Lower leg skin (tissue), 4 donors: ENCODE data around the gene GRIN2B. TPM values are rescaled to one million over a fixed set of nuclear protein-coding genes. Genes with fewer than 3 reads are reported as not detected.

Source experiments
- DNase-seq, 2 donors: peaks; one replicate each; pipeline ENCODE4 v3.0.0-alpha.2; 2019; ENCODE audit warnings: low spot score in 2 of 2
- H3K4me3 ChIP-seq: fragments of 200-600 bp; sonication (generic); 2 replicates; pipeline ENCODE4 v1.5.1; 2017; ENCODE audit warnings: mild to moderate bottlenecking, low read depth; ENCODE audit not compliant: poor library complexity, severe bottlenecking
- POLR2A ChIP-seq, 2 donors: fragments of 450-650 bp; IDR thresholded peaks; one replicate each; pipeline ENCODE4 v1.6.1; 2016 to 2017; ENCODE audit warnings: antibody characterized with exemption in 2 of 2, mild to moderate bottlenecking in 1 of 2, moderate library complexity in 1 of 2
- WGBS, 2 donors: methylation state at CpG; one replicate each; pipeline ENCODE4 v1.1.5; 2018; 5-methylcytosine and 5-hydroxymethylcytosine counted together
- intact Hi-C: fragments of 100-400 bp; cut with DNase I; formaldehyde crosslinking; loops from one replicate; pipeline ENCODE4 v1.15.0; 2023; ENCODE audit warnings: low total_unique reads
- total RNA-seq, 4 donors: library from RNA; depleted of rRNA; stranded (reverse); fragments of >200 nt; gene quantifications; one replicate each; pipeline ENCODE4 v1.1.0, GENCODE V29; 2016
- TF ChIP-seq, protein P1 (sequence below), 3 donors: fragments of 450-650 bp; IDR thresholded peaks; one replicate each; pipeline ENCODE4 v1.5.1; 2016; ENCODE audit warnings: antibody characterized with exemption in 3 of 3, mild to moderate bottlenecking in 3 of 3, moderate library complexity in 2 of 3

The GRIN2B gene
- total RNA-seq, 4 donors from 2014 or later = under 0.01 to 0.34 (median 0.04) TPM

DNA sequence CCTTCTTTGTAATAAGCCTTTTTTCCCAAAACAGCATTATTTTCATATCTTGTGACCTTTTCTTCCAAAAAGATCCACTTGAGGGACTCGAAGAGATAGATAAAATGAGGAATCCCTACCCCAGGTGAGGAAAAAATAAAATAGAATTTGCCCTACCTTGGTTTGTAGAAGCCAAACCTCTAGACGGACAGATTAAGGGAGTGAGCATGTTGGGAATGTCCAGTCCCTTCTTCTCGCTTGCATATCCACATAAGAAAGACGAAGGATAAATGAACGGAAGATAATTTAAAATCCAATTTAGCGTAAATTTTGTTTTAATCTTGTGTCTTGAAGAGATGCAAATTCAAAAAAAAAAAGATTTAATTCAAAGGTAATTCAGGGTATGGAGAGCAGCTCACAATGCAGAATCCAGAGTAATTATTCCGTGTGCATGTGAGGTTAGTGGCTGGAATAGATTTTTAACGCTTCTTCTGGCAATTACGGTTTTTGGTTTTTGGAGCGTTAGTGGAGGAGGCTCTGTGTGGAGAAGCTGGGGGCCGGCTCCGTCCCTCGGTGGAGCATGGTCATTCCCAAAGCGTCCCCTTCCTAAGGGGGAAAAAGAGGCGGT, 1.5 kb downstream of the GRIN2B start:
- intact Hi-C loops = no loop called here
- no peak overlapping the region for H3K4me3 ChIP-seq
- 26 to 29% methylated on average over 15 of the region's 15 CpGs for WGBS, 2 donors
- DNase-seq = no peak
- TF ChIP-seq, protein P1, sequence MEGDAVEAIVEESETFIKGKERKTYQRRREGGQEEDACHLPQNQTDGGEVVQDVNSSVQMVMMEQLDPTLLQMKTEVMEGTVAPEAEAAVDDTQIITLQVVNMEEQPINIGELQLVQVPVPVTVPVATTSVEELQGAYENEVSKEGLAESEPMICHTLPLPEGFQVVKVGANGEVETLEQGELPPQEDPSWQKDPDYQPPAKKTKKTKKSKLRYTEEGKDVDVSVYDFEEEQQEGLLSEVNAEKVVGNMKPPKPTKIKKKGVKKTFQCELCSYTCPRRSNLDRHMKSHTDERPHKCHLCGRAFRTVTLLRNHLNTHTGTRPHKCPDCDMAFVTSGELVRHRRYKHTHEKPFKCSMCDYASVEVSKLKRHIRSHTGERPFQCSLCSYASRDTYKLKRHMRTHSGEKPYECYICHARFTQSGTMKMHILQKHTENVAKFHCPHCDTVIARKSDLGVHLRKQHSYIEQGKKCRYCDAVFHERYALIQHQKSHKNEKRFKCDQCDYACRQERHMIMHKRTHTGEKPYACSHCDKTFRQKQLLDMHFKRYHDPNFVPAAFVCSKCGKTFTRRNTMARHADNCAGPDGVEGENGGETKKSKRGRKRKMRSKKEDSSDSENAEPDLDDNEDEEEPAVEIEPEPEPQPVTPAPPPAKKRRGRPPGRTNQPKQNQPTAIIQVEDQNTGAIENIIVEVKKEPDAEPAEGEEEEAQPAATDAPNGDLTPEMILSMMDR (IDR thresholded peaks at IDR 0.05) = no peak
- TF ChIP-seq POLR2A (IDR thresholded peaks at IDR 0.05) = no peak

DNA sequence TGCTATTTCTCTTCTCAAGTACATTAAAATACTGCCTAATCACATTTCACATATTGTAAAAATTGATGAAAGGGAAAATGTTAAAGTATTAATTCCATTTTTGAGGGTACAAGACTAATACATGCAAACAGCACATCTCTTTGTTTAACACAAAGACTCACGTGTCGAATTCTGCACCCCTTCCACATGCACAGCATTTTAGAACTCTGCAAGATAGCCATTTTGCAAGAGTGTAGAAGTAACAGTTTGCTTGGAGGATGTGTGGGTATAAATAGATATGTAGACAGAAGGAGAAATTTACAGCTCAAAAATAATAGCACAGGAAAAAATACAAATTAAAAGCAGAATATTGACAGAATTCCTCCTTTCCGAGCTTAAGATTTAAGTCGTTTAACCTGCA, 2.5 kb downstream of the GRIN2B start:
- intact Hi-C loops = no loop called here
- H3K4me3 ChIP-seq = no peak overlapping the region
- no peak for DNase-seq
- TF ChIP-seq POLR2A (IDR thresholded peaks at IDR 0.05) = no peak
- TF ChIP-seq, protein P1 (IDR thresholded peaks at IDR 0.05) = no peak
- 63 to 78% methylated on average over 4 of the region's 4 CpGs for WGBS, 2 donors

DNA sequence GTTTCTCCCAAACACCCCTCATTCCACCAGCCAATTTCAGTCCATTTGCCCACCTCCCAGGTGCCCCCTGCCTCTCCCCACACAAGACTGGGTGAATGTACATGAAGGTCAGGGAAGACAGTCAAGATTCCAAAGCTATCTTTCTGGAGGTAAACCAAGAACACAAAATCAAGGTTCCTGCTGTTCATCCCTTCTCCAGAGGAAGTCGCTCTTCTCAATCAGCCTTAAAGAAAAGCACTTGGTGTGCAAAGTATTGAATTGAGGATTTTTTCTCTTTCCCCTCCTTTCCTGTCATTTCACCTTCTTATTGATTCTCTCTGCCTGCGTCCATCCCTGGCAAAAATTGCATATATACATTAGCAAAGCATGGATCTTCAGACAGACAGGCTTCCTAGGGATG, 4.5 kb downstream of the GRIN2B start:
- no peak overlapping the region for H3K4me3 ChIP-seq
- WGBS, 2 donors = 76 to 78% methylated on average over 2 of the region's 2 CpGs
- DNase-seq = no peak
- intact Hi-C loops = no loop called here
- TF ChIP-seq, protein P1 (IDR thresholded peaks at IDR 0.05) = no peak
- no peak for TF ChIP-seq POLR2A (IDR thresholded peaks at IDR 0.05)

DNA sequence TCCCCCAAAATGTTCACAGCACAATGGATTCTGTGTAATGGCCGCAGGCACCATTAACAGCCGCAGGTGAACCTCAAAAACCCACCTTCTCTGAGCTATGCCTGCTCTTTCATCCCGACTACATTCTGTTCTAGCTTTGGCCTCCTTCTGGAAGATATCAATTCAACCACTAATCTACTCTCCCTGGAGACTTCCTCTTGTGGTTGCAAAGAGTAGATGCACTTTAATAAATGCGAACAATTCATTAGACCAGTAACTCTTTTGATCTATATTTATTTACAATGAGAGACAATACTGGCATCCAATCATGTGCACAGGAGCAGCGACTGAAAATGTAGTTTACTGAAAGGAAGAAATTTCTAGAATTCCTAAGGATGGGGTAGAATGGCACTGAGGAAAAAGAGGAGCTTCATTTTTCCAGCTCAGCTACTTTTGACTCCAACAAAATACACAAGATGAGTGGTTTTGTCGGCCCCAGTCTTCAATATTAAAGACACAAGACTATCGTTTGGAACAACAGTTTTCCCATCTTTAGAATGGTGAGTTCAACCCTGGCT, 5.3 kb downstream of the GRIN2B start:
- DNase-seq = no peak
- TF ChIP-seq POLR2A (IDR thresholded peaks at IDR 0.05) = no peak
- TF ChIP-seq, protein P1 (IDR thresholded peaks at IDR 0.05) = no peak
- H3K4me3 ChIP-seq = no peak overlapping the region
- 57 to 65% methylated on average over 7 of the region's 7 CpGs for WGBS, 2 donors
- intact Hi-C loops = no loop called here

DNA sequence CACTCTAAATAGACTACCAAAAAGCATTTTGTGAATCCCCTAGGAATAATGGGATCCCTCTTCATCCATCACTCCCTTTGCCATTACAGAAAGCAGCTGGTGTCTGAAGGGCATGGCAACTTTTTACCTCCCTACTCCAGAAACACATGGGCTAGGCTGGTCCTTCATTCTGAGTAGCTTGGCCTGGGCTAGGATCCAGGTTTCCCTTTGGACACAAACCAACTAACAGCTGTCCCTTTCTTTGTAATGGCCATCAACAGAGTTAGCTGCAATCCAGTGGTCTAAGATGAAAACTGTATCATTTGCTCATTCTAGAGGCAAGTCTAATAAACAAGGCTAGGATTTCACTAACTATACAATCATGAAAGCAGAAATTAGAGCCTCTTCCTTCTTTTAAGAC, 7.4 kb downstream of the GRIN2B start:
- no peak for DNase-seq
- TF ChIP-seq, protein P1 (IDR thresholded peaks at IDR 0.05) = no peak
- no peak for TF ChIP-seq POLR2A (IDR thresholded peaks at IDR 0.05)
- intact Hi-C loops = no loop called here
- H3K4me3 ChIP-seq = no peak overlapping the region

DNA sequence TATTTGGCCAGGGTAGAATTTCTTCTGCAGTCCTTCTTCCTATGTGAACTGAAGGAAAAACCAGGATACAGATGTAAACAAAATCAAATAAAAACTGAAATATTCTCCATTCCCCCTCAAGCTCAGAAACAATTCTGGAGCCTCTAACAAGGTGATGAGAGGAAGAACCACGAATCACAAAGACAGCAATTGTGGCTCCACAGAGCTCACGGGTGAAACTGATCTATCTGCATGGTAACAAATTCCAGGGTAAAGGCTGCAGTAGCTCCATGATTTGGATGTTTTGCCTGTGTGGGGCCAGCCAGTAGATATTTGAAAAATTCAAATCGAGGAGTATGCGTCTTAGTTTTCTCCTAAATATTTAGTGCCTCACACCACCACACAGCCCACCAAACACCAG, 10.6 kb downstream of the GRIN2B start:
- TF ChIP-seq, protein P1 (IDR thresholded peaks at IDR 0.05) = no peak
- no peak for TF ChIP-seq POLR2A (IDR thresholded peaks at IDR 0.05)
- WGBS, 2 donors = 65 to 73% methylated on average over 4 of the region's 4 CpGs
- intact Hi-C loops = no loop called here
- DNase-seq = no peak
- H3K4me3 ChIP-seq = no peak overlapping the region
